Neural cell (in vitro differentiated cells): Measurements from ENCODE around the gene FAM20B. TPM values are rescaled to one million over a fixed set of nuclear protein-coding genes. Genes with fewer than 3 reads are reported as not detected.

Experiments used
- H2AFZ ChIP-seq: fragments of 200-600, 300-800 bp; sonication (generic), shearing (Covaris generic); 2 replicates; pipeline ENCODE4 v1.6.0; 2014; ENCODE audit warnings: low read depth, mild to moderate bottlenecking, antibody characterized with exemption, low read length, moderate library complexity
- H3F3A ChIP-seq: fragments of 200-600 bp; shearing (Covaris generic); 2 replicates; pipeline ENCODE4 v1.6.1; 2016; ENCODE audit warnings: mild to moderate bottlenecking, moderate library complexity, mixed read lengths, antibody characterized with exemption, low read length; ENCODE audit not compliant: insufficient read depth, poor library complexity, severe bottlenecking
- H3K27ac ChIP-seq: fragments of 200-600, 300-800 bp; sonication (generic), shearing (Covaris generic); 2 replicates; pipeline ENCODE4 v1.5.1; 2014; ENCODE audit warnings: mild to moderate bottlenecking, low read length, moderate library complexity
- H3K27me3 ChIP-seq: fragments of 300-800, 200-600 bp; sonication (generic), shearing (Covaris generic); 2 replicates; pipeline ENCODE4 v1.6.0; 2014; ENCODE audit warnings: mild to moderate bottlenecking, low read depth, low read length, moderate library complexity; ENCODE audit not compliant: insufficient read depth
- H3K36me3 ChIP-seq: fragments of 300-800, 200-600 bp; sonication (generic), shearing (Covaris generic); 2 replicates; pipeline ENCODE4 v1.5.1; 2014; ENCODE audit warnings: mild to moderate bottlenecking, antibody characterized with exemption, low read length, moderate library complexity; ENCODE audit not compliant: insufficient read depth
- H3K4me2 ChIP-seq: fragments of 300-800, 200-600 bp; sonication (generic), shearing (Covaris generic); 2 replicates; pipeline ENCODE4 v1.6.0; 2014; ENCODE audit warnings: mild to moderate bottlenecking, low read length
- H3K4me3 ChIP-seq: fragments of 300-800, 200-600 bp; sonication (generic), shearing (Covaris generic); 2 replicates; pipeline ENCODE4 v1.5.1; 2014; ENCODE audit warnings: mild to moderate bottlenecking, low read length, moderate library complexity
- H3K79me2 ChIP-seq: fragments of 200-600 bp; shearing (Covaris generic); replicated peaks from 2 replicates; pipeline ENCODE4 v1.6.0; 2014; ENCODE audit warnings: mild to moderate bottlenecking, low read length, moderate library complexity; ENCODE audit not compliant: insufficient read depth
- H3K9ac ChIP-seq: fragments of 300-800, 200-600 bp; sonication (generic), shearing (Covaris generic); 2 replicates; pipeline ENCODE4 v1.6.1; 2016; ENCODE audit warnings: mild to moderate bottlenecking, low read length, mixed read lengths
- H3K9me2 ChIP-seq: fragments of 200-600 bp; shearing (Covaris generic); 2 replicates; pipeline ENCODE4 v1.6.1; 2016; ENCODE audit warnings: mild to moderate bottlenecking, low read length, mixed read lengths; ENCODE audit not compliant: insufficient read depth
- H3K9me3 ChIP-seq: fragments of 200-600, 300-800 bp; sonication (generic), shearing (Covaris generic); 2 replicates; pipeline ENCODE4 v1.6.1; 2016; ENCODE audit warnings: mild to moderate bottlenecking, mixed run types, low read length, moderate library complexity, mixed read lengths
- H4K20me1 ChIP-seq: fragments of 200-600 bp; shearing (Covaris generic); 2 replicates; pipeline ENCODE4 v1.6.1; 2016; ENCODE audit warnings: mild to moderate bottlenecking, mixed run types; ENCODE audit not compliant: insufficient read depth
- CTCF ChIP-seq: fragments of 450-650 bp; IDR thresholded peaks from 2 replicates; pipeline ENCODE4 v1.5.1; 2014; ENCODE audit warnings: antibody characterized with exemption, mild to moderate bottlenecking, moderate library complexity; ENCODE audit not compliant: poor library complexity, severe bottlenecking
- EP300 ChIP-seq: fragments of 450-650 bp; conservative IDR thresholded peaks from 2 replicates; pipeline ENCODE4 v1.6.1; 2014; ENCODE audit warnings: antibody characterized with exemption, mild to moderate bottlenecking, moderate library complexity; ENCODE audit not compliant: poor library complexity, severe bottlenecking
- EZH2 ChIP-seq: fragments of 200-600, 300-800 bp; shearing (Covaris generic), sonication (generic); IDR thresholded peaks from 2 replicates; pipeline ENCODE4 v1.6.1; 2014; ENCODE audit warnings: antibody characterized with exemption, low read length, borderline replicate concordance, mild to moderate bottlenecking; ENCODE audit not compliant: insufficient read depth, poor library complexity, severe bottlenecking
- MXI1 ChIP-seq: fragments of 450-650 bp; conservative IDR thresholded peaks from 2 replicates; pipeline ENCODE4 v1.6.1; 2014; ENCODE audit warnings: antibody characterized with exemption, mild to moderate bottlenecking; ENCODE audit not compliant: poor library complexity, severe bottlenecking
- POLR2AphosphoS5 ChIP-seq: IDR thresholded peaks from 2 replicates; pipeline ENCODE4 v1.6.1; 2012
- RAD21 ChIP-seq: fragments of 450-650 bp; conservative IDR thresholded peaks from 2 replicates; pipeline ENCODE4 v1.6.1; 2014; ENCODE audit warnings: antibody characterized with exemption, mild to moderate bottlenecking, moderate library complexity
- REST ChIP-seq: IDR thresholded peaks from 2 replicates; pipeline ENCODE4 v1.6.1; 2012; ENCODE audit warnings: borderline replicate concordance
- SMC3 ChIP-seq: fragments of 450-650 bp; conservative IDR thresholded peaks from 2 replicates; pipeline ENCODE4 v1.6.1; 2014; ENCODE audit warnings: antibody characterized with exemption, mild to moderate bottlenecking, moderate library complexity; ENCODE audit not compliant: poor library complexity
- TAF1 ChIP-seq: IDR thresholded peaks from 2 replicates; pipeline ENCODE4 v1.6.1; 2012; ENCODE audit warnings: low read depth
- polyA plus RNA-seq: library from polyadenylated mRNA; depleted of rRNA; stranded (reverse); fragments of >200 nt; gene quantifications from 2 replicates; pipeline ENCODE4 v1.2.3, GENCODE V29; 2014

Gene FAM20B
- polyA plus RNA-seq, 1 donor from 2014 or later = 25.1 TPM

- Histone ChIP-seq H3K9me2 (no peaks in the 10 kb centered on the region), H3K36me3 (no peaks in the 10 kb centered on the region), H3K4me3 (no peak overlapping the region), H3F3A (no peaks in the 10 kb centered on the region), H3K27me3 (no peaks in the 10 kb centered on the region), H3K9me3 (no peaks in the 10 kb centered on the region), H3K27ac (no peak overlapping the region), H2AFZ (no peak overlapping the region), H3K9ac (no peak overlapping the region), H3K4me2 (no peak overlapping the region), H3K79me2 (peaks cover 5% of the 10 kb centered on the region), H4K20me1 (no peaks in the 10 kb centered on the region)
- TF ChIP-seq EZH2 (no peak), TAF1 (no peak), MXI1 (no peak), CTCF (no peak), EP300 (no peak), SMC3 (no peak), REST (no peak), RAD21 (no peak), POLR2AphosphoS5 (no peak)
Measured at GRCh38 chr1:179042700-179043099, 17.0 kb downstream of the FAM20B start.

GRCh38 chr1:179043266-179043665 is 17.6 kb downstream of the FAM20B start:
- Histone ChIP-seq H3K27ac (no peak overlapping the region), H3K9ac (no peak overlapping the region), H3K9me2 (no peaks in the 10 kb centered on the region), H3F3A (no peaks in the 10 kb centered on the region), H3K4me3 (no peak overlapping the region), H3K79me2 (peaks cover 5% of the 10 kb centered on the region), H3K27me3 (no peaks in the 10 kb centered on the region), H4K20me1 (no peaks in the 10 kb centered on the region), H2AFZ (no peak overlapping the region), H3K9me3 (no peaks in the 10 kb centered on the region), H3K36me3 (no peaks in the 10 kb centered on the region), H3K4me2 (no peak overlapping the region)
- TF ChIP-seq RAD21 = no peak
- no peak for TF ChIP-seq CTCF
- TF ChIP-seq POLR2AphosphoS5 = no peak
- TF ChIP-seq EZH2 = no peak
- TF ChIP-seq MXI1 = no peak
- TF ChIP-seq TAF1 = no peak
- TF ChIP-seq REST = no peak
- no peak for TF ChIP-seq EP300
- no peak for TF ChIP-seq SMC3
